Mesendoderm (in vitro differentiated cells): Measurements from ENCODE around the gene EPHA5.

ENCODE experiments used
- DNase-seq: peaks from one replicate; pipeline ENCODE4 v3.0.0; 2013
- H2AK5ac ChIP-seq: 2 replicates; pipeline ENCODE4 v1.6.1; 2013; ENCODE audit warnings: low read length, inconsistent platforms
- H2BK120ac ChIP-seq: 2 replicates; pipeline ENCODE4 v1.6.1; 2013; ENCODE audit warnings: low read depth, mild to moderate bottlenecking, low read length, moderate library complexity, mixed read lengths
- H2BK15ac ChIP-seq: replicated peaks from 2 replicates; pipeline ENCODE4 v1.6.1; 2013; ENCODE audit warnings: low read depth, mild to moderate bottlenecking, moderate library complexity
- H2BK5ac ChIP-seq: 2 replicates; pipeline ENCODE4 v1.6.1; 2013; ENCODE audit warnings: low read length, inconsistent platforms
- H3K18ac ChIP-seq: 2 replicates; pipeline ENCODE4 v1.6.1; 2013; ENCODE audit warnings: mild to moderate bottlenecking, low read length, mixed read lengths
- H3K23ac ChIP-seq: one replicate; pipeline ENCODE4 v1.6.1; 2013; ENCODE audit warnings: low read length
- H3K27ac ChIP-seq: 2 replicates; pipeline ENCODE4 v1.5.1; 2013; ENCODE audit warnings: low read depth, mild to moderate bottlenecking, inconsistent platforms, low read length, moderate library complexity
- H3K27me3 ChIP-seq: 2 replicates; pipeline ENCODE4 v1.6.1; 2013; ENCODE audit warnings: low read length, control low read depth, mild to moderate bottlenecking, inconsistent platforms; ENCODE audit not compliant: insufficient read depth, poor library complexity
- H3K36me3 ChIP-seq: 2 replicates; pipeline ENCODE4 v1.6.1; 2013; ENCODE audit warnings: low read length, inconsistent platforms; ENCODE audit not compliant: control insufficient read depth, insufficient read depth
- H3K4ac ChIP-seq: one replicate; pipeline ENCODE4 v1.6.1; 2013; ENCODE audit warnings: low read depth, mild to moderate bottlenecking, low read length, moderate library complexity
- H3K4me1 ChIP-seq: 2 replicates; pipeline ENCODE4 v1.6.1; 2013; ENCODE audit warnings: low read depth, low read length, inconsistent platforms; ENCODE audit not compliant: control insufficient read depth
- H3K4me2 ChIP-seq: 2 replicates; pipeline ENCODE4 v1.6.1; 2013; ENCODE audit warnings: low read length
- H3K4me3 ChIP-seq: 2 replicates; pipeline ENCODE4 v1.5.1; 2013; ENCODE audit warnings: mild to moderate bottlenecking, low read length
- H3K56ac ChIP-seq: one replicate; pipeline ENCODE4 v1.6.1; 2013; ENCODE audit warnings: low read length
- H3K79me1 ChIP-seq: 2 replicates; pipeline ENCODE4 v1.6.1; 2013; ENCODE audit warnings: low read length, inconsistent platforms
- H3K79me2 ChIP-seq: 2 replicates; pipeline ENCODE4 v1.6.1; 2013; ENCODE audit warnings: mild to moderate bottlenecking, low read length; ENCODE audit not compliant: control insufficient read depth, insufficient read depth
- H3K9ac ChIP-seq: 2 replicates; pipeline ENCODE4 v1.6.1; 2013; ENCODE audit warnings: low read length, inconsistent platforms
- H4K5ac ChIP-seq: one replicate; pipeline ENCODE4 v1.6.1; 2013; ENCODE audit warnings: low read length
- H4K8ac ChIP-seq: one replicate; pipeline ENCODE4 v1.6.1; 2013; ENCODE audit warnings: low read depth, mild to moderate bottlenecking, control low read depth, low read length, moderate library complexity
- WGBS: extraction: QIAGEN DNeasy Blood & Tissue Kit; methylation state at CpG from one replicate; pipeline ENCODE4 v1.1.7; 2013; ENCODE audit warnings: low lambda C conversion rate, missing lambda C conversion rate; ENCODE audit not compliant: insufficient coverage; ENCODE audit errors: extremely low coverage; 5-methylcytosine and 5-hydroxymethylcytosine counted together

Gene EPHA5

GRCh38 chr4:65472531-65472930 is 197.8 kb downstream of the EPHA5 start:
- H2BK120ac ChIP-seq: no peak overlapping the region
- no peak overlapping the region for H2AK5ac ChIP-seq
- H3K4ac ChIP-seq: no peak overlapping the region
- no peak overlapping the region for H4K5ac ChIP-seq
- DNase-seq: no peak
- no peak overlapping the region for H3K27ac ChIP-seq
- no peaks in the 10 kb centered on the region for H3K79me2 ChIP-seq
- no peaks in the 10 kb centered on the region for H3K36me3 ChIP-seq
- no peak overlapping the region for H3K56ac ChIP-seq
- H3K4me1 ChIP-seq: no peaks in the 10 kb centered on the region
- no CpG with 5 or more reads among the region's 5 CpGs for WGBS
- H3K18ac ChIP-seq: no peak overlapping the region
- no peak overlapping the region for H4K8ac ChIP-seq
- H2BK15ac ChIP-seq: no peak overlapping the region
- no peaks in the 10 kb centered on the region for H3K27me3 ChIP-seq
- no peak overlapping the region for H3K4me3 ChIP-seq
- H3K4me2 ChIP-seq: no peak overlapping the region
- no peak overlapping the region for H2BK5ac ChIP-seq
- H3K79me1 ChIP-seq: no peaks in the 10 kb centered on the region
- no peak overlapping the region for H3K9ac ChIP-seq
- no peak overlapping the region for H3K23ac ChIP-seq

- no peak for DNase-seq
- H2BK15ac ChIP-seq: no peak overlapping the region
- no peak overlapping the region for H3K23ac ChIP-seq
- no peak overlapping the region for H4K5ac ChIP-seq
- no peaks in the 10 kb centered on the region for H3K36me3 ChIP-seq
- no peak overlapping the region for H2BK120ac ChIP-seq
- no peak overlapping the region for H3K9ac ChIP-seq
- H2AK5ac ChIP-seq: no peak overlapping the region
- H3K4ac ChIP-seq: no peak overlapping the region
- H3K56ac ChIP-seq: no peak overlapping the region
- H2BK5ac ChIP-seq: no peak overlapping the region
- no peak overlapping the region for H3K18ac ChIP-seq
- H3K4me3 ChIP-seq: no peak overlapping the region
- no peaks in the 10 kb centered on the region for H3K79me2 ChIP-seq
- WGBS: no CpG with 5 or more reads among the region's 1 CpG
- no peak overlapping the region for H4K8ac ChIP-seq
- no peaks in the 10 kb centered on the region for H3K79me1 ChIP-seq
- no peak overlapping the region for H3K27ac ChIP-seq
- H3K4me1 ChIP-seq: no peaks in the 10 kb centered on the region
- no peak overlapping the region for H3K4me2 ChIP-seq
- H3K27me3 ChIP-seq: no peaks in the 10 kb centered on the region
Measured at GRCh38 chr4:65467068-65467680, 203.1 kb downstream of the EPHA5 start.

GRCh38 chr4:65461781-65462180 is 208.5 kb downstream of the EPHA5 start:
- Histone ChIP-seq H3K23ac (no peak overlapping the region), H3K4me1 (no peaks in the 10 kb centered on the region), H2BK5ac (no peak overlapping the region), H3K36me3 (no peaks in the 10 kb centered on the region), H3K56ac (no peak overlapping the region), H3K79me1 (no peaks in the 10 kb centered on the region), H4K8ac (no peak overlapping the region), H3K4me3 (no peak overlapping the region), H4K5ac (no peak overlapping the region), H3K27ac (no peak overlapping the region), H3K18ac (no peak overlapping the region), H2BK15ac (no peak overlapping the region), H2BK120ac (no peak overlapping the region), H3K4me2 (no peak overlapping the region), H2AK5ac (no peak overlapping the region), H3K9ac (no peak overlapping the region), H3K79me2 (no peaks in the 10 kb centered on the region), H3K4ac (no peak overlapping the region), H3K27me3 (no peaks in the 10 kb centered on the region)
- no peak for DNase-seq
- WGBS: no CpG with 5 or more reads among the region's 4 CpGs

DNA sequence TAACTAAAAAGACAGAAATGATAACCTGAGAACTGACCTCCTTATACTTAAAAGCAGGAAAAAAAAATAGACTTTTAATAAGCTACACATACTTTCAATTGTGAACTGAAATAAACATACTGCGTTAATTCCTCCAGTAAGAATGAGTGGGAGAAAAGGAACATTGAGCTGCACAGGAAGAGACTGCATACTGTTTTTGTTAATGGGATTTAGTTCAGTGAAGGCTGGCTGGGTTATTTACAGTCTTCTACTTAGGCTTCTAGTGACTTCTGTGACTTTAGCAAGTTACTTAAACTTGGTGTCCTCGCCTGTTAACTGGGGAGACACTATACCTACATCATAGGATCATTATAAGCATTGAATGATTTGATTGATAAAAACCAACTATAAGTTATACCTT is 213.3 kb downstream of the EPHA5 start:
- Histone ChIP-seq H3K27me3 (no peaks in the 10 kb centered on the region), H3K4me1 (no peaks in the 10 kb centered on the region), H3K9ac (no peak overlapping the region), H3K36me3 (no peaks in the 10 kb centered on the region), H3K18ac (no peak overlapping the region), H3K79me1 (no peaks in the 10 kb centered on the region), H3K23ac (no peak overlapping the region), H3K56ac (no peak overlapping the region), H3K4me3 (no peak overlapping the region), H3K4ac (no peak overlapping the region), H2AK5ac (no peak overlapping the region), H3K27ac (no peak overlapping the region), H2BK120ac (no peak overlapping the region), H2BK5ac (no peak overlapping the region), H4K5ac (no peak overlapping the region), H2BK15ac (no peak overlapping the region), H3K4me2 (no peak overlapping the region), H4K8ac (no peak overlapping the region), H3K79me2 (no peaks in the 10 kb centered on the region)
- WGBS: no CpG with 5 or more reads among the region's 2 CpGs
- peak; percentile 4 for DNase-seq

DNA sequence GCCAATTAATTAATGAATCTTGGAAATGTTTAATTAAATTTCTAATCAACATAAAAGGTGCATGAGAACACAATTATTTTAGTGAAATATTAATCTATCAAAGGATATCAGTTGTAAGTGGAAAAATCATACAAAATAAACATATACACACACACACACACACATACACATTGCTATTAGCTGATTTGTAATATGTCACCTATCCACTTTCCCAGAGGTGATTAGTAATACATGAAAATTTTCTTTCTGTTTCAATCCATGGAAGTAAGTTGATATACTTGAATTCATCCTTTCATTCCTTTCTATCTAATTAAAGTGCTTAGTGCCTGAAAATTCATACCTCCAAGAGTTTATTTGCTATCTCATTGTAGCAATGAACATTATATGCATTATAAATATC is 213.7 kb downstream of the EPHA5 start:
- Histone ChIP-seq H3K18ac (no peak overlapping the region), H3K23ac (no peak overlapping the region), H3K79me1 (no peaks in the 10 kb centered on the region), H2BK15ac (no peak overlapping the region), H3K27me3 (no peaks in the 10 kb centered on the region), H3K27ac (no peak overlapping the region), H3K36me3 (no peaks in the 10 kb centered on the region), H2BK5ac (no peak overlapping the region), H2AK5ac (no peak overlapping the region), H4K5ac (no peak overlapping the region), H3K4ac (no peak overlapping the region), H3K4me3 (no peak overlapping the region), H3K4me2 (no peak overlapping the region), H3K79me2 (no peaks in the 10 kb centered on the region), H3K56ac (no peak overlapping the region), H4K8ac (no peak overlapping the region), H3K9ac (no peak overlapping the region), H2BK120ac (no peak overlapping the region), H3K4me1 (no peaks in the 10 kb centered on the region)
- DNase-seq: no peak

DNA sequence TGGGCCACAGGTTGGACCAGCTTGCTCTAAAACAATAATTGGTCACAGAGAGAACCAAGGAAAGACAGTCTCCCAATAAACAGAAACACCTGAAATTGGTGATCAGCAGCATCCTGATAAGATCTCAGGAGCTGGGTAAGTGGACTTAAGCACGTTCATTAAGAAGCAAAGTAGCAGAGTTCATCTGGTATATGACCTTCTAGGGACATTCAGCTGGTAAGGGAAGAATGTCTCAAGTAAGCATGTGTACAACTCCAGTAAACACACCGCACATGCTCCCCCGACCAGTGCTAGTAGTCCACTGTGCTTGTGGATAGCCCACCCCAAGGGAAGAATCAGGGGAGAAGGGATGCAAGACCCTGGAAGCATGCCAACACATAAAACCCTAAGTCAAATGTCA is 216.9 kb downstream of the EPHA5 start:
- Histone ChIP-seq H3K4me2 (no peak overlapping the region), H3K4me1 (no peaks in the 10 kb centered on the region), H2AK5ac (no peak overlapping the region), H2BK120ac (no peak overlapping the region), H4K5ac (no peak overlapping the region), H4K8ac (no peak overlapping the region), H3K36me3 (no peaks in the 10 kb centered on the region), H3K56ac (no peak overlapping the region), H3K27ac (no peak overlapping the region), H2BK15ac (no peak overlapping the region), H3K4ac (no peak overlapping the region), H3K9ac (no peak overlapping the region), H3K79me1 (no peaks in the 10 kb centered on the region), H2BK5ac (no peak overlapping the region), H3K79me2 (no peaks in the 10 kb centered on the region), H3K4me3 (no peak overlapping the region), H3K23ac (no peak overlapping the region), H3K27me3 (no peaks in the 10 kb centered on the region), H3K18ac (no peak overlapping the region)
- WGBS: no CpG with 5 or more reads among the region's 3 CpGs
- DNase-seq: no peak
